NCI-H510A treated with DMSO at 0.1 percent for 48 hours (cell line): ENCODE measurements around the gene COP1.

ENCODE experiments used
- DNase-seq: peaks from one replicate; lab custom pipeline; 2025; lab: John Stamatoyannopoulos, UW

Gene COP1

GRCh38 chr1:175963740-175964139, 243.3 kb downstream of the COP1 start:
- no peak for DNase-seq

DNA sequence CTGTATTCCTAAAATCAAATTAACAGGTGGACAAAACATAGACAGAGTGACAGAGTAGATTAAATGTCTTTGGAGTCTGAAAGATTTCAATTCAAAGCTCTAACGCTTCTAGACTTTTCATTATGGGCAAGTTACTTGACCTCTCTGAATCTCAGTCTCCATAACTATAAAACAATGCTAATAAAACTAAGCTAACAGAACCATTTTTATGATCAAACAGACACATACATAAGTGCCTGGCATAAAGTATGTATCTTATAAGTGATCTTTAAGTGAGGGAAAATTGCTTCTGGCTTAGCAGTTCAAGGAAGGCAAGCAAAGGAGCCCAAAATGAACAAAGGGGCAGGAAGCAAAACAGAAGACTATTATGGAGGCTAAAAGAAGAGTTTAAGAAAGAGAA, 246.9 kb downstream of the COP1 start:
- no peak for DNase-seq

- no peak for DNase-seq
Measured at GRCh38 chr1:175951627-175952026, 255.5 kb downstream of the COP1 start.

DNA sequence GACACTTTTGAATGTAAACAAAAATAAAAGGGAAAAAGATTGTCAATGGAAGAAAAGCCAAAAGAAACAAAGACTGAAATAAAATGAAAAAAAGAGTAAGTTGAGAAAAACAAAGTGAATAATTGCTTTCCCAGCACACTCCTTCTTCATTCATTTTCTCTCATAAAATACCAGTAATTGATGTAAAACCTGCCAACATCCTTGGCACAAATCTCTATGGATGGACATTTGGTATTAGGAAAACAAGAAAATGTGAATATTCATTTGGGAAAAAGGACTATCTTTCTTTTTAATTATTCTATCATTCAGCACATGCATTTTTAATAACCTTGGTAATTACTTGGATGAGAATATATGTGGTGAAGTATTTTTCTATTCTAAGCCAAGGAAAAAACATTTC, 259.3 kb downstream of the COP1 start:
- DNase-seq: no peak

DNA sequence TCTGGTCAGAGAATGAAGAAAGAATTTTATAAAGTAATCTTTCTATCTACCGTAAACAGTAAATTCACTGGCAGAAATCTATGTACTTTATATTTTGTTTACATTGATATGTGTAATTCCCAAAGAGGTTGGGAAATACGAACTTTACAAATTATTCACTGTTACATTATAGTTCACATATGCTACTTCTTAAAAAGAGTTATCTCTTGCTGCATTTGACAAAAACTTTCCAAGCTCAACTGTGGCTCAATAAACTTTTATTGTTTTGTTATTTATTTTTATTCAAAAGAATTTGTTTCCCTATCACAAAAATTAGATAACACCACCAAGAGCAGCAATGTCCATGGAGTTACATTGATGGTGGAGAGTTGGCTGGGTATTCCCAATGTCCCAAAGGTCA, 262.5 kb downstream of the COP1 start:
- no peak for DNase-seq

DNA sequence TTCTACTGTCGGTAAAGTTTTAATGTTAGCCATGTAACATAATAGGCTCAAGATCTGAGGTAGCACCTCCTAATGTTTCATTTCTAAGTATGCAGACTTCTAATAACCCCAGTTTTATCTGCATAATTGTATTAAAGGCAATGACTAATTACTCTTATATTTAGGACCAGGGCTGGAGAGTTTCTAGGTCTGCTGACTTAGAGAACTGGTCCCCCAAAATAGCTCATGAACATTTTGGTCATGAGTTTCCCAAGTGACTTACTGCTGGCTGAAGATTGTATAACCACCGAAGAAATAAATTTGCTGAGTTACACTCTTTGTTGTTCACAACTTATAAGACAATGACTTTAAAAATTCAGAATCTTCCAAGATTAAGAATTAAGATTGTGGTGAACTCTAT, 265.9 kb downstream of the COP1 start:
- DNase-seq: no peak

DNA sequence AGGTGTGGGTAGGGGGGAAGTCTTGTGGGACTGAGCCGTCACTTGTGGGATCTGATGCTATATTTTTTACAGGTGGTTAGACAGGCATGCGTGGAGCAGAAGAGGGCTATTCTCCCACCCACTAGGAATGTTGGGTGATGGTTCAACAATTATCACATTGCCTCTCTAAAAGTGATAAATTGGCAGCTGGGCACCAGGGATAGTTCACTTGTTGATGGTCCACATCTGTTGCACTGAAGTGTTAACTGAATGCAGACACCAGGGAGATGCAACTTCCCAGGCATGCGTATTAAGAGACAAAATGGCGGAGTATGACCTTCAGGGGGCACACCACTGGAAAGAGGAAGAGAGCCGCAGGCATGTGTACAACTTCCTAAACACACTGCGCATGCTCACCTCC, 270.4 kb downstream of the COP1 start:
- DNase-seq: no peak

DNA sequence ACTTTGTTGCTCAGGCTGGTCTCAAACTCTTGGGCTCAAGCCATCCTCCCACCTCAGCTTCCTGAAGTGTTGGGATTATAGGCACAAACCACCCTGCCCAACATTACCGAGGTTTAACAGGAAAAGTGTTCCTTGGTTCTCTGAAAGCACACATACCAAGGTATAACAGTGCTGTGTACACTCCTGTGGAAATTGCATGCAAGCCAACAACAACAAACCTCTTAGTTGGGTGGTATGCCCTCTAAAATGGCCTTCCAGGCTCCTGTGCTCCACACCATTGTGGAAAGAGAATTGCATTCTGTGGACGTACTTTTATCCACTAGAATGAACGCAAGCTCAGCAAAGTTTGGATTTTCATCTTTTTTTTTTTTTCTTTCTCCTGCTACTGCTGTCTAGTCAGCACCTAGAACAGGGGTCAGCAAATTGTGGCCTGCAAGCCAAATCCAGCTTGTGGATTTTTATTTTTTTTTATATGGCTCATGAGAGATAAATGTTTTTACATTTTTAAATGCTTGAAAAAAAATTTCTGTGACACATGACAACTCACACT, 271.4 kb downstream of the COP1 start:
- DNase-seq: no peak

- no peak for DNase-seq
Measured at GRCh38 chr1:175935166-175935565, 271.9 kb downstream of the COP1 start.

DNA sequence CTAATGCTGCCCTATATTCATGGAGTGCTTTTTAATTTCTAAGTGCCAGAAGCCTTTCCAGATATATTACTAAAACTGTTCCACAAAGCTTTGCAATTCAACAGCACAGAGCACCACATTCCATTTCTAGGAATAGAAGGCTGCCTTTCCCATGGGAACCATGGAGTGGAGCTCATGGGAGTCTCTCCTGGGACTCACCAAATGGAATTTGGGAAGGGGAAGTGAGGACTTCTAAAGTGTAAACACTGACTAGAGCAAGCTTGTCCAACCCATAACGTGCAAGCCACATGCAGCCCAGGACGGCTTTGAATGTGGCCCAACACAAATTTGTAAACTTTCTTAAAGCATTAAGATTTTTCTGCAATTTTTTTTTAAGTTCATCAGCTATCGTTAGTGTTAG, 273.3 kb downstream of the COP1 start:
- DNase-seq: no peak

- no peak for DNase-seq
Measured at GRCh38 chr1:175927944-175928343, 279.1 kb downstream of the COP1 start.

DNA sequence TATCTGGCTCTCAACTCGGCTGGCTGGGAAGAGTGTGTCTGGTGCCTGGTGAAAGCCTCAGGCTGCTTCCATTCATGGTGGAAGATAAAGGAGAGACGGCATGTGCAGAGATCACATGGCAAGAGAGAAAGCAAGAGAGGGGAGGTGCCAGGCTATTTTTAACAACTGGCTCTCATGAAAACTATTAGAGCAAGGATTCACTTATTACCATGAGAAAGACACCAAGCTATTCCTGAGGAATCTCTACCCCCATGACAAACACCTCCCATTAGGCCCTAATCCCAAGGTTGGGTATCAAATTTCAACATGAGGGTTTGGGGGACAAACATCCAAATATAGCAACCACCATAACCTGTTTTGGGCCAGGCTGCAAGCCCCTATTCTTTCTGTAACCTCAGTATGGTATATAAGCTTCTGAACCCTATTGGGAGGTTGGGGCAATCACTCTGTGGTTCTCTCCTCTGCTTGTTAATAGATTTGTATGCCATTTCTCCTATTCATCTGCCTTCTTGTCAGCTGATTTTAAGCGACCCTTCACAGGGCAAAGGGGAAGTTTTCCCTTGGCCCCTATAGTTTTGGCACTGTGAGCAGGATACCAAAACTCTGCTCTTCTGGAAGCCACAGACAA, 284.7 kb downstream of the COP1 start:
- no peak for DNase-seq

DNA sequence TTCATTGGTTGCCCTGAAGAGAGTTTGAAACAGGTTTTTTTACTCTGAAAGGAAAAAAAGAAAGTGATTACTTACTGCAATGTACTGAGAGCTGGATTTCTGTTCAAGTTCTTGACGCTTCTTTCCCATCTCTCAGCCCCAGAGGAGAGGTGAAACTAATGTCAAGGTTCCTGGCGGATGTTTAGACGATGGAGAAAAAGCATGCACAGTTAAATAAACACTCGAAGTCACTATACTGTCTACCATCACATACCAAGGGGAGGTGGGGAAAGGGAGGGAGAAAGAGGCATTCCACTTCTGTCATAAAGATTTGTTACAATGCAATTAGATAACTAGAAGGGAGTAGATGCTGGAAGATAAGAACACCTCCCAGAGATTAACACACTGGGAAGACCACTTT, 286.7 kb downstream of the COP1 start:
- no peak for DNase-seq

- DNase-seq: no peak
Measured at GRCh38 chr1:175919001-175919400, 288.1 kb downstream of the COP1 start.

DNA sequence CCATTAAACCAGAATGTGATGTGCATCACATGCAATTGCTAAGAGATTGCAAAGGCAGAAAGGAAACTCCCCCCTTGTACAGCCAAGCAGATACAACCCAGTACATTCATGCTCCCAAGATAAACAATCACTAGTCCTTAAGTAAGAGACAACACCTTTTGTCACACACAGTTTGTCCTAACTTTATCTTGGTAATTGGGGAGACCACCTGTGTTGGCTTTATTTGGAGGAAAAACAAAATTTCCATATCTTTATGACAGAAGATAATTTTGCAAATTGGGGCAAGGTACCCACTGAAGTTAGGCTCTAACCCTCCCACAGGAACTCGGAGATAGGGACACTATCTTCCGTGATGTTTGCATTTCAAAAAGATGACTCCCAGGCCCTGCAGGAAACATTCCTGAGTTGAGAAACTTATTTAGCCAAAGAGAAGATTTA, 288.7 kb downstream of the COP1 start:
- DNase-seq: no peak

- no peak for DNase-seq
Measured at GRCh38 chr1:175914115-175914514, 293.0 kb downstream of the COP1 start.

GRCh38 chr1:175911138-175911537, 295.9 kb downstream of the COP1 start:
- no peak for DNase-seq

GRCh38 chr1:175906370-175906769, 300.7 kb downstream of the COP1 start:
- no peak for DNase-seq

GRCh38 chr1:175904808-175905207, 302.3 kb downstream of the COP1 start:
- DNase-seq: no peak

DNA sequence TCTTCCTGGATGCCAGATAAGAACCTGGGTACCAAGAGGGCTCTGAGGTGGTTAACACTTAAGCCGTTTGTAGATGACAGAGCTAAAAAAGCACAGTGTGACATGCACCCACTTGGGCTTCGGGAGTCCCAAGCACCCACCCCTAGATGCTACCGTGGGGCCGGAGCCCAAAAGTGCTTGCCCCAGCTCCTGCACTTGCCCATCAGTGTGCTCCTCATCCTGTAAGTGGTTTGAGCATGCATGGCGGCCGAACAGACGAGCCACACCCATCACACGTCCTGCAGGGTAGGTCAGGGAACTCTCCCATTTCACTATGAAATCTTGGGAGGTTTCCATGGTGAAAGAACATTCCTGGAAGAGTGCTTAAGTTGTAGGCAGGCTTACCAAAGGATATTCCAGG, 304.8 kb downstream of the COP1 start:
- no peak for DNase-seq

DNA sequence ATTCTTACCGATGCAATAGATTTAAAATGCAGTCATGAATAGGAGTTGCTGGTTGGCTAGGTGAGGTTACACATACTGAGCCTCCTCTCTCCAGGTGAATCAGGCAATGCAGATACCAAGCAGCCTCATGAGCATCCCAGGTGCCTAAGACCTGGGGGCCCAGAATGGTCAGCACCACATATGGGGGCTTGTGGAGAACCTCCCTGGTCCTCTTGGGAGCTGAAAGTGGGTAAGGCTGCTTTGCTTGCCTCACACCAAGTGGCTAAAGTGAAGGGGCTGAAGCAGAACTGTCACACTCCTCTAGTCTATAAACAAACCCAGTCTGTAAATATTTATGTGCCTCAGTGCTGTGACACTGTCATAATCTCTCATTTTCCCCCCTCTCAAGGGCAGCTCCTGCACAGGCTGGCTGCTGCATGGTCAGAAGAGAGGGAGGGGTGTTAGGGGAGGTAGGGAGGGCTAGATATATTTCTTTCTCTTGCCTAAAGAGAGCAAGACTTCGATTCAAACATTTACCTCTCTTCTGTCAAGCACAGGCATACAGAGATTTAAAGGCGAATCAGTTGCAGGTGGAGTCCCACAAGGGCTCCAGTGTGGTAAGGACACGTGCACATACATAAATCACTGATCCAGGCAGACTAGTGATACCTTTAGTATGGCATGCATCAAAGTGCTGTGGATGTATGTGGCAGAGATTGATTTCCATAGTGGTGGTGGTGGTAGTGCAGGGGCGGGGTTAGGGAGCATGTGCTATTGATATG, 305.8 kb downstream of the COP1 start:
- no peak for DNase-seq

DNA sequence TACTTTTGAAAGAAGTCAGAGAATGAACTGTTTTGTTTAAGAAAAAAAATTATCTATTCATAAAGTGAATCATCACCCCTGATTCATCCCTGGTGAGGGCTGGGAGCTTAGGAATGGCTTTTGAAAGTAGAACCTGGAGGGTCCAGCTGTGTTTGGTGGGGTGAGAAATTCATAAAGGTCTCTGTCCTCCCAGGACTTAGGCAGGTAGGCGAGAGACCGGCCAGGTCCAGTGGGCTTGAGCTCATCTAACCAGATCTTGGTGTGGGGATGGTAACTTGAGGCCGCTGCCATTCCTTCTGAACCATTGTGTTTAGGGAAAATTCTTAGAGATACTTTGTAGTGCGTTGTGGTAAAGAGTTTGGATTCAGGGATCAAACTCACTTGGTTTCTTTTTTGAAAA, 306.9 kb downstream of the COP1 start:
- DNase-seq: no peak

- DNase-seq: no peak
Measured at GRCh38 chr1:175895966-175896365, 311.1 kb downstream of the COP1 start.
